ENCODE results near the gene SPRED1.
"Not testable (repeated sequence)": the region's sequence is repeated elsewhere in the genome, so short reads cannot be mapped to it uniquely, and the experiment has no call there.

SPRED1 gene

DNA sequence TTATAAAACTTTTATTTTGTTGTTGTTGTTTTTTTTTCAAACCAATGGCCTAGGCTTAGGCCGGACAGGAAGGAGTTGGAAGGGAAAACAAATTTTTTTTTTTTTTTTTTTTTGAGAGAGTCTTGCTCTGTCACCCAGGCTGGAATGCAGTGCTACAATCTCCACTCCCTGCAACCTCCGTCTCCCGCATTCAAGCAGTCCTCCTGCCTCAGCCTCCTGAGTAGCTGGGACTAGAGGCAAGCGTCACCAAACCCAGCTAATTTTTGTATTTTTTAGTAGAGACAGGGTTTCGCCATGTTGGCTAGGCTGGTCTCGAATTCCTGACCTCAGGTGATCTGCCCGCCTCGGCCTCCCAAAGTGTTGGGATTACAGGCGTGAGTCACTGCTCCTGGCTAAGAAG is 15.6 kb upstream of the SPRED1 start:
- not testable (repeated sequence) for DNase-seq

GRCh38 chr15:38238311-38238710 is 14.3 kb upstream of the SPRED1 start:
- no peak for DNase-seq

DNA sequence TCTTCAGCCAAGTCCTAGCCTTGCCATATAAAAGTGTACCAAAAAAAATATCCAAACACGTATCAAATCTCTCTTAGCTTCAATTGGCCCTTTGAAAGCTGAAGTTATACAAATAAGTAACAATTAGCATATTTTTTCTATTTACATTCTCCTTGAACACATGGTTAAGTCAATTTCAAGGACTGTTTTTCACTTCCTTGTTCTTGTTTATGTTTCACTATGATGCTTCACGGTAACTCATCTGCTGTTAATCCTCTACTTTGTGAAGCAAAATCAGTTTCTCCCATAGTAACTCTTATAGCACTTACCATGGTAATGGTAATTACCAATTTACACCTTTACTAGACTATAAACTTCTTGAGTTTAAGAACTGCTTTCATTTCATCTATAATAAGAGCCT is 10.6 kb upstream of the SPRED1 start:
- no peak for DNase-seq

DNA sequence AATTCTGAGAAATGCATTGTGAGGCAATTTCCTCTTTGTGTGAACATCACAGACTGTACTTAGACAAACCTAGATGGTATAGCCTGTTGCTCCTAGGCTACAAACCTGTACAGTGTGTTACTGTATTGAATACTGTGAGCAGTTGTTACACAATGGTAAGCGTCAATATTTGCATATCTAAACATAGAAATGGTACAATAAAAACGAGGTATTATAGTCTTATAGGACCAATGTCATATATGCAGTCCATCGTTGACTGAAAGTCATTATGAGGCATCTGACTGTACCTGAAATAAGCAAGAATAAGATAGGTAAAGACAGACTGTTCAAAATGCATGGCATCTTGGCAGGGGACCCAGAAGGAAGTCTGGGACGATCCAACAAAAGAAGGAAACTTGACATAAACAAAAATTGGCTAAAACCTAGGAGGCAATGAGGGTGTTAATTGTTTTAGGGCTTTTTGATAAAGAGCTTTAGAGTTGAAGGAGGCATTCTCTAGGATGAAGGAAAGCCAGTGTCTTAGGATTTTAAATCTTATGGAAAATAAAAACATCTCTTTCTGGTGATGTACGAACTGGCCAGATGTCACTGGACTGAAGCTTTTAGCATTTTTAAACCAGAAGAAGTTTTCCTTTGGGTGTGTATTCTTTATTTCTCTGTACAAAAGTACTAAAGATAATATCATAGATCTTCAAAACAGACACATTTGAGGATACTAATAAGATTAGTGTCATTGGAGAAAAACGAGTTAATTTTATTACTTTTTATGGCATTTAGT is 9.2 kb upstream of the SPRED1 start:
- no peak for DNase-seq

DNA sequence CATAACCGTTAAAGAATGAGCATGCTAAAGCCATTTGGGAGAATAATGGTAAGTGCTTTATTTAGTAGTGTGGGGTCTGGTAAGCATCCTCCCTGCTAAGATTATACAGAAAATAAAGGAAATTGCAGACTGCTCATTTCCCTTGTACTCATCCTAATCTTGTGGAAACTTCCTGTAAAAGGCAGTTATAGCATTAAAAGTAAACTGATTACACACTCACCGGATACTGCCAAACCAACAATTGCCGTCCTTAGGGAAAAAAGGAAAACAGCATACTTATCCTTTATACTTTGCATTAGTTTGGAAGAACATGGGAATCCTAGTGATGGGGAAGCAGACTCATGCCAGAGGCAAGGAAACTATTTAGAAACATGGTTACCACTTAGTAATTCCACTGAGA is 5.3 kb upstream of the SPRED1 start:
- DNase-seq, result no peak

- DNase-seq, result no peak
These were observed 730 bp downstream of the SPRED1 start for GRCh38 chr15:38253351-38253781.

DNA sequence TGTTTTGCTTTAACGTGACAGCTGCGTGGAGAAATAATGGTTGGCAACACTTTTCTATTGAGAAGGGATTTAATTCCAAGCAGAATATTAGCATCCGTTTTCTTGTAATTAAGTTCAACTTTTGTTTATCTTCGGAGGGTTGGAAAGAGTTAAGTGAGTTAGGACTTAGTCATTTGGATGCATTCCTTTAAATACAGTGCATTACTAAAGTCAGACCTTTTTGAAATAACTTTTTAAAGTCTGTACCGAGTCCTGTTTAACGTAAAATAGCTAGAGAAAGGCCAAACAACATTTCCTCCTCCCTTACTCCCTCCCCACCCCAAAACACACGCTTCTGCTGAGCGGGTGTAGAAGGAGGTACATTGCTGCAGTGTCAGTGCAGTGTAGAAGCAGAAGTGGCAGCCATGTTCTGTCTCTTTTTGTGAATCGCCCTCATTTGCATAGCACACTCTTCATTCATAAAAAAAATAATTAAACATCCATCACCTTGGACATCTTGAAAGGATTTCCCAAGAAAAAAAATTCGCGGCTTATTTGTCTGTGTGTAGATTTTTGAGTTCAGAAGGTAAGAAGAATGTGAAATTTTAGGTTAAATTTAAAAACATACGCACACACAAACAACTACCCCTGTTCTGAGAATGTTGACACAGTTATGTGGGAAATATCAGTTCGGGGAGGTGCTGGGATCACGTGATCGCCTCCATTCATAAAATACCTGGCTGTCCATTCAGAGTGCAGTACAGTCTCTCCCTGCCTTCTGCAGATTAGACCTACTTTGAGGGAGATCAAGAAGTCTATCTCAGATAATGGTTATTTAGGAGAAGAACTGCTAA is 1.6 kb downstream of the SPRED1 start:
- DNase-seq, result no peak

GRCh38 chr15:38255690-38256089 is 3.1 kb downstream of the SPRED1 start:
- no peak for DNase-seq

DNA sequence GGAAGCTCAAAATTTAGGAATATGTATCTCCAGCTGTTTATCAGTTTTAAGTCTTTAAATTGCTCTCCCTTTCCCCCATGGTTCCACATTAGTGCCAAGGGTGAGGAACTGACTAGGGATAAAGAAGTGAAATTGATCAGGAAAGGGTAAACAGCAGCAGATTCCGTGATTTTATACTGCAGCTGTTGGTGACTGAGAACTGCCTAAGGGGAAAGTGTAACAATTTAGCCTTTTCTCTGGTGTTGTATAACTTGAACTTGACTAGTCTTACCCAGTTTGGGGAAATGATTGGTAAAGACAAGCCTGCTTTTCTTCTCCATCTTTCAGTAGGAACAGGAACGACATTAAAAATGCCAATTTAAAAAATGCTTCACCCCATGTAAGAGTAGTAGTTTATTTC is 5.0 kb downstream of the SPRED1 start:
- DNase-seq, result no peak

GRCh38 chr15:38259134-38259533 is 6.5 kb downstream of the SPRED1 start:
- no peak for DNase-seq

DNA sequence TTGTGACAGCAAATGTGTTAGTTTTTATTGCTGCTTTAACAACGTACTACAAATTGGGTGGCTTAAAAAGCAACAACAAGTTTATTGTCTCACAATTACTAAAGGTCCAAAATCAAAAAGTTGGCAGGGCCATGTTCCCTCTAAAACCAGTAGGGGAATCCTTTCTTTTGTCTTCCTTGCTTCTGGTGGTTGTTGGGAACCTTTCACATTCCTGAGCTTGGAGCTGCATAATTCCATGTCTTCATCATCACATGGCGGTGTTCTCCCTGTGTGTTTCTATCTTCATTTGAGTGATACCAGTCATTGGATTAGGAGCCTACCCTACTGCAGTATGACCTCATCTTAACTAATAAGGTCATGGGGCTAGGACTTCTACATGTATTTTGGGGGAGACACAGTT is 7.4 kb downstream of the SPRED1 start:
- DNase-seq, result no peak

- no peak for DNase-seq
These were observed 10.6 kb downstream of the SPRED1 start for GRCh38 chr15:38263251-38263650.

DNA sequence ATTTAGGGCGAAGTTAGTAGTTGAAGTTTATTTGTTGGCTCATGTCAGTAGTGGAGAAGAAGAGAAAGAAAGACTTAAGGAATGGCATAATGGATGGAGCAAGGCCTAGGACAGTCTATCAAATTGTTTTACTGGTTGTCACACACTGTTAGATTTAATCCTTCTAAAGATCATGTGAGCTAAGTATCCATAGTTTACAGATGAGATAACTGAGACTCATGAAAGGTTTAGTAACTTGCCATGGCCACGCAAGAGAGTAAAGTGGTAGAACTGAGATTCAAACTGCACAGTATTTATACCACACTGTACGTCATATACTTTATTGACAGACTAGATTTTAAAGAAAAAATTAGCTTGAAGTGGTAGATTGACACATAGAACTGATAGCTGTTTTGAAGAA is 11.4 kb downstream of the SPRED1 start:
- DNase-seq, result no peak

DNA sequence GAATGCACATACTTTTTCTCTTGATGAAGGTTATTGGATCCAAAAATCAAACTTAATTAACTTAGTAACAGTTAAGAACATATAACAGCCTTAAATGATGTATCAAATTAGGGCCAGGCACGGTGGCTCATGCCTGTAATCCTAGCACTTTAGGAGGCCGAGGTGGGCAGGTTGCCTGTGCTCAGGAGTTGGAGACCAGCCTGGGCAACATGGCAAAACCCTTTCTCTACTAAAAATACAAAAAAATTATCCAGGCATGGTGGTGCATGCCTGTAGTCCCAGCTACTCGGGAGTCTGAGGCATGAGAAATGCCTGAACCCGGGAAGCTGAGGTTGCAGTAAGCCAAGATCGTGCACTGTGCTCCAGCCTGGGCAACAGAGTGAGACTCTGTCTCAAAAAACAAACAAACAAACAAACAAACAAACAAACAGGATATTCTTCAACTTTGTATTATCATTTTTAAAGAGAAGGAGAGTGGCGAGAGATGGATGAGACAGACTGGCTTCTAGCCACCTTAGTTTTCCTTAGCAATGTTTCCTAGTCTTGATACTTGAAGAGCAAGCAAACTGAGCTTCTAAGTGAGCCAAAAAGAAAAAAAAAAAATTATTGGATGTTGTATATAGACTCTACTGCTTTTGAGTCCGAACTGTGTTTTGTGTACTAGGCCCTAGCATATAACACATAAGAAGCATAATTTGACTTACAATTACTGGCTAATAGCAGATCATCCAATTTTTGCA is 13.8 kb downstream of the SPRED1 start:
- no peak for DNase-seq

DNA sequence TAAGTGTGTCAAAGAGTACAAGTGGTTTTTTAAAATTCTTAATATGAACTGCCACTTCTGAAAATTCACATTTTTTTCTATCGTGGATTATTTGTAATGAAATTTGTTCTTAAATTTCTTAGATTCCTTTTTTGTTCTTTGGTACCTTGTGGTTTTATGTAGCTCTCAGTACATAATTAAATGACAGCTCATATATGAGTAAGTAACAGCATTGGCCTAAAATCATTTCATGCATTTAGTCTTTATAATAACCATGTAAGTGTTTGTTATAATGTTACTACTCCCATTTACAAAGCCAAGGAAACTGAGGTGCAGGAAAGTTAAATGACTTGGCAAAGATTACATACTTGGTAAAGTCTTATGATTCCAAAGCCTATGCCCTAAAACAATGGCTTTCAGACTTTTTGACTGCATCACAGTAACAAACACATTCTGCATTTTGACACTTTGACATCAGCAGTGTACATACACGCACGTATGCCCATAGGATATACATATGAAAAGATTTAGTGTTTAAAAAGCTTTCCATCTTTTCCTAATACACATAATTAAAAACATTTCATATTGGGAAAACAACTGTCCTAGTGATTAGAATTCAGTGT is 14.9 kb downstream of the SPRED1 start:
- DNase-seq, result no peak

- no peak for DNase-seq
These were observed 18.5 kb downstream of the SPRED1 start for GRCh38 chr15:38271144-38271543.

DNA sequence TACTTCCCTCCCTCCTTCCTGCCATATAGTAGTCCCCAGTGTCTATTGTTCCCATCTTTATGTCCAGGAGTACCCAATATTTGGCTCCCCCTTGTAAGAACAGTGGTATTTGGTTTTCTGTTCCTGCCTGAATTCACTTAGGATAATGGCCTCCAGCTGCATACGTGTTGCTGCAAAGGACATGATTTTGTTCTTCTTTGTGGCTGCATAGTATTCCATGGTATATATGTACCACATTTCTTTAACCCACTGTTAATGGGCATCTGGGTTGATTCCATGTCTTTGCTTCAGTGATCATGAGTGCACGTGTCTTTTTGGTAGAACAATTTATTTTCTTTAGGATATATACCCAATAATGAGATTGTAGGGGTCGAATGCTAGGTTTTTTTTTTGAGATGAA is 19.3 kb downstream of the SPRED1 start:
- DNase-seq, result no peak

DNA sequence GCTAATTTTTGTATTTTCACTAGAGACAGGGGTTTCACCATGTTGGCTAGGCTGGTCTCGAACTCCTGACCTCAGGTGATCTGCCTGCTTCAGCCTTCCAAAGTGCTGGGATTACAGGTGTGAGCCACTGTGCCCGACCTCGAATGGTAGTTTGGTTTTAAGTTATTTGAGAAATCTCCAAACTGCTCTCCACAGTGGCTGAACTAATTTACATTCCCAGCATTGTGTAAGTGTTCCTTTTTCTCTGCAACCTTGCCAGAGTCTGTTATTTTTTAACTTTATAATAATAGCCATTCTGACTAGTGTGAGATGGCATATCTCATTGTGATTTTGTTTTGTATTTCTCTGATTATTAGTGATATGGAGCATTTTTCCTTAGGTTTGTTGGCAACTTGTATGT is 19.8 kb downstream of the SPRED1 start:
- DNase-seq, result not testable (repeated sequence)

DNA sequence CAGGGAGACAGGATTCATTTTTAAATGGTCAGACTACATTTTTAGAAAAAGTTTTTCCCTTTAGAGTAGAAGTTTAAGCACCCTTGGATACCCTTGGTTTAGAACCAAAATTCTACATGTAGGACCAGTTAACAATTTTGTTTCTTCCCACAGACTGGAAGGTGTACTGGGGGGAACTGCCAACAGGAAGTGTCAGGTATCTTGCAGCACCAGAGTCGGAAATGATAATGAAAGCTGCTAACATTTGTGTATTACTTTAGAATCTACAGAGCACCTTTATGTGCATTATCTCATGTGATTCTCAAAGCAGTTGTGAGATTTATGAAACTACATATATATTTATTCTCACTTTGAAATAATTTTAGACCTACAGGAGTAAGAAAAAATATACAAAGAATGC is 21.5 kb downstream of the SPRED1 start:
- no peak for DNase-seq

GRCh38 chr15:38275959-38276358 is 23.3 kb downstream of the SPRED1 start:
- no peak for DNase-seq

DNA sequence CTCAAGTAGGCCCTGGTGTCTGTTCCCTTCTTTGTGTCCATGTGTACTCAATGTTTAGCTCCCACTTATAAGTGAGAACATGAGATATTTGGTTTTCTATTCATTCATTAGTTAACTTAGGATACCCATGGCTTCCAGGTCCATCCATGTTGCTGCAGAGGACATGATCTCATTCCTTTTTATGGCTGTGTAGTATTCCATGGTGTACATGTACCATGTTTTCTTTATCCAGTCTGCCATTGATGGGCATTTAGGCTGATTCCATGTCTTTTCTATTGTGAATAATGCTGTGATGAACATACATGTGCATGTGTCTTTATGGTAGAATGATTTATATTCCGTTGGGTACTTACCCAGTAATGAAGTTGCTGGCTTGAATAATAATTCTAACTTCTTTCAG is 24.6 kb downstream of the SPRED1 start:
- DNase-seq, result not testable (repeated sequence)

DNA sequence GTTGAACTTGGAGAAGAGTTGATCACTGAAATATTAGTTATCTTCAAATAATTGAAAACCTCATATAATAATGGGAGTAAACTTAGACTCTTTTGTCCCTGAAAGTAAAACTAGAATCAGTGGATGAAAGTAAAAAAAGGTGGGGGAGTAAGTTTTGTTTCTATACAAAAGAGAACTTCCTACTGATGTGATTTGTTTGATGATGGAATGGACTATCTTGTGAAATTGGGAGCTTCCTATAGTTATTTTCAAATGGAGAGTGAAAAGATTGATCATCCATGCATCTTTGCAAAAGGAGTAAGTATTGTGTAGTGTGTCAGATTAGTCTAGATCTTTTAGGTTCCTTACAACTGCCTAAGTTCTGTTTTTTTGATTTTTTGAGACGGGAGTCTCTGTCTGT is 28.4 kb downstream of the SPRED1 start:
- no peak for DNase-seq

- DNase-seq, result no peak
These were observed 30.4 kb downstream of the SPRED1 start for GRCh38 chr15:38283010-38283409.
